A549 (cell line): ENCODE data around the gene RIT1. TPM values are rescaled to one million over a fixed set of nuclear protein-coding genes. Genes with fewer than 3 reads are reported as not detected.
A peak's percentile ranks its signal among the peaks of the same experiment; 100 is the strongest.

Source experiments
- ATAC-seq, 2 experiments: fragments of 200-7000 bp in 1 of 2; fragments of >200 bp in 1 of 2; cut with Nextera tagmentation in 1 of 2; cut with Tn5 transposase in 1 of 2; 3 replicates each; pipeline versions ENCODE4 v1.8.0 to v1.9.1; 2018 to 2020; ENCODE audit warnings: mild to moderate bottlenecking in 1 of 2, moderate library complexity in 1 of 2
- CTCF ChIA-PET: fragments of 300-600 bp; sonication (Branson Sonifier 250); formaldehyde crosslinking; extraction: SDS; loops from one replicate; lab custom pipeline; 2021; ENCODE audit warnings: antibody characterized with exemption, inconsistent platforms; lab: Yijun Ruan, JAX
- POLR2A ChIA-PET: fragments of 350-600 bp; formaldehyde crosslinking; extraction: SDS; loops from one replicate; lab custom pipeline; 2021; ENCODE audit warnings: antibody characterized with exemption, inconsistent platforms; lab: Yijun Ruan, JAX
- DNase-seq, 2 experiments: peaks; one replicate each; pipeline versions ENCODE4 v3.0.0 to v3.0.0-alpha.2; 2011 to 2016; ENCODE audit warnings: low read depth in 1 of 2, low spot score in 1 of 2
- FAIRE-seq: peaks from 2 replicates; lab custom pipeline; 2011; peaks lifted over from hg19 to GRCh38; lab: Jason Lieb, UNC
- H3K27ac ChIP-seq, 2 experiments: fragments of >200 bp; sonication (Bioruptor Twin); formaldehyde crosslinking; 3 replicates each; pipeline ENCODE4 v1.5.1; 2016 to 2017
- H3K4me1 ChIP-seq: fragments of >200 bp; sonication (Bioruptor Twin); formaldehyde crosslinking; 3 replicates; pipeline ENCODE4 v1.6.1; 2016
- H3K4me2 ChIP-seq: fragments of >200 bp; sonication (Bioruptor Twin); formaldehyde crosslinking; 3 replicates; pipeline ENCODE4 v1.6.1; 2016
- H3K4me3 ChIP-seq: fragments of >200 bp; sonication (Bioruptor Twin); formaldehyde crosslinking; 3 replicates; pipeline ENCODE4 v1.5.1; 2016
- H3K9me3 ChIP-seq: fragments of >200 bp; sonication (Bioruptor Twin); formaldehyde crosslinking; 3 replicates; pipeline ENCODE4 v1.6.1; 2016
- CEBPB ChIP-seq, 2 experiments: fragments of >200 bp in 1 of 2; sonication (Bioruptor Twin) in 1 of 2; formaldehyde crosslinking in 1 of 2; IDR thresholded peaks; 2 replicates each; pipeline ENCODE4 v1.6.1; 2012 to 2016
- CHD2 ChIP-seq: fragments of 150-350 bp; IDR thresholded peaks from 2 replicates; pipeline ENCODE4 v1.6.1; 2014; ENCODE audit warnings: low read length; ENCODE audit not compliant: partially characterized antibody
- EHF ChIP-seq: fragments of 250-450 bp; sonication (Bioruptor Pico); IDR thresholded peaks from 2 replicates; pipeline ENCODE4 v1.5.0; 2020; ENCODE audit warnings: mild to moderate bottlenecking
- ESRRA ChIP-seq: fragments of 150-350 bp; IDR thresholded peaks from 2 replicates; pipeline ENCODE4 v1.6.1; 2014; ENCODE audit warnings: mild to moderate bottlenecking, low read length, borderline replicate concordance
- FOSB ChIP-seq: fragments of 250-450 bp; sonication (Bioruptor Pico); IDR thresholded peaks from 2 replicates; pipeline ENCODE4 v1.5.0; 2020; ENCODE audit warnings: mild to moderate bottlenecking, moderate library complexity
- FOSL2 ChIP-seq, 2 experiments: fragments of 450-650 bp in 1 of 2; fragments of >200 bp in 1 of 2; sonication (Bioruptor Twin) in 1 of 2; formaldehyde crosslinking; IDR thresholded peaks; 2 replicates each; pipeline versions ENCODE4 v1.5.0 to v1.6.1; 2016 to 2020; ENCODE audit warnings: mild to moderate bottlenecking in 1 of 2, moderate library complexity in 1 of 2
- FOXS1 ChIP-seq: fragments of 250-450 bp; sonication (Bioruptor Pico); IDR thresholded peaks from 2 replicates; pipeline ENCODE4 v1.5.0; 2020; ENCODE audit warnings: mild to moderate bottlenecking, moderate library complexity
- HOXB13 ChIP-seq: fragments of 250-450 bp; sonication (Bioruptor Pico); IDR thresholded peaks from 2 replicates; pipeline ENCODE4 v1.5.0; 2020; ENCODE audit warnings: low read depth, mild to moderate bottlenecking, moderate library complexity
- JUN ChIP-seq, 2 experiments: fragments of >200 bp; sonication (Bioruptor Twin); formaldehyde crosslinking; IDR thresholded peaks; 2 replicates in 1 of 2; 3 replicates in 1 of 2; pipeline ENCODE4 v1.6.1; 2016 to 2017
- JUNB ChIP-seq: fragments of >200 bp; sonication (Bioruptor Twin); formaldehyde crosslinking; IDR thresholded peaks from 2 replicates; pipeline ENCODE4 v1.6.1; 2016
- MAFK ChIP-seq: fragments of 450-650 bp; IDR thresholded peaks from 2 replicates; pipeline ENCODE4 v1.6.1; 2014; ENCODE audit not compliant: partially characterized antibody
- NPAS2 ChIP-seq: fragments of 250-450 bp; sonication (Bioruptor Pico); IDR thresholded peaks from 2 replicates; pipeline ENCODE4 v1.8.0; 2022; ENCODE audit warnings: mild to moderate bottlenecking, moderate library complexity, borderline replicate concordance
- NR3C1 ChIP-seq: fragments of >200 bp; sonication (Bioruptor Twin); formaldehyde crosslinking; IDR thresholded peaks from 3 replicates; pipeline ENCODE4 v1.6.1; 2017
- POLR2A ChIP-seq: IDR thresholded peaks from 2 replicates; pipeline ENCODE4 v1.6.1; 2012; ENCODE audit warnings: mild to moderate bottlenecking, low read length
- RAD21 ChIP-seq, 2 experiments: fragments of >200 bp in 1 of 2; sonication (Bioruptor Twin) in 1 of 2; formaldehyde crosslinking in 1 of 2; IDR thresholded peaks in 1 of 2; conservative IDR thresholded peaks in 1 of 2; 2 replicates in 1 of 2; 3 replicates in 1 of 2; pipeline ENCODE4 v1.6.1; 2012 to 2018; ENCODE audit warnings: inconsistent platforms in 1 of 2
- RFX5 ChIP-seq: fragments of 450-650 bp; IDR thresholded peaks from 2 replicates; pipeline ENCODE4 v1.7.1; 2014; ENCODE audit warnings: antibody characterized with exemption, mild to moderate bottlenecking, moderate library complexity
- ZFP36 ChIP-seq: fragments of 450-650 bp; IDR thresholded peaks from 2 replicates; pipeline ENCODE4 v1.6.1; 2014; ENCODE audit warnings: borderline replicate concordance; ENCODE audit not compliant: partially characterized antibody
- ZNF302 ChIP-seq: fragments of 250-450 bp; sonication (Bioruptor Pico); IDR thresholded peaks from 2 replicates; pipeline ENCODE4 v1.9.0; 2021; ENCODE audit warnings: inconsistent platforms, mild to moderate bottlenecking, moderate library complexity
- ZSCAN20 ChIP-seq: fragments of 250-450 bp; sonication (Bioruptor Pico); IDR thresholded peaks from 2 replicates; pipeline ENCODE4 v1.8.0; 2022; ENCODE audit warnings: mild to moderate bottlenecking, moderate library complexity
- WGBS: methylation state at CpG from one replicate; pipeline ENCODE4 v1.1.6; 2017; ENCODE audit errors: missing lambda C conversion rate; 5-methylcytosine and 5-hydroxymethylcytosine counted together
- polyA plus RNA-seq, 4 experiments: library from polyadenylated mRNA; depleted of rRNA in 3 of 4; stranded (reverse); fragments of >200 nt; fragmentation: RNase III in 1 of 4; extraction: RNeasy Plus Mini Kit Qiagen cat#74134 plus additional on column Dnase treatment in 1 of 4; gene quantifications; 2 replicates in 3 of 4; 3 replicates in 1 of 4; pipeline ENCODE4 v1.2.3, GENCODE V29; 2011 to 2017
- TF ChIP-seq, protein P1 (sequence below): IDR thresholded peaks from 2 replicates; pipeline ENCODE4 v1.6.1; 2012
- TF ChIP-seq, protein P2 (sequence below): IDR thresholded peaks from 2 replicates; pipeline ENCODE4 v1.6.1; 2012
- TF ChIP-seq, protein P3 (sequence below): fragments of 150-350 bp; IDR thresholded peaks from 2 replicates; pipeline ENCODE4 v1.6.1; 2014; ENCODE audit warnings: low read depth, mild to moderate bottlenecking, low read length
- TF ChIP-seq, protein P4 (sequence below): fragments of 250-450 bp; sonication (Bioruptor Pico); IDR thresholded peaks from 2 replicates; pipeline ENCODE4 v1.5.0; 2020; ENCODE audit warnings: low read depth, mild to moderate bottlenecking, moderate library complexity
- TF ChIP-seq, protein P5 (sequence below): fragments of >200 bp; sonication (Bioruptor Twin); formaldehyde crosslinking; IDR thresholded peaks from 2 replicates; pipeline ENCODE4 v1.6.1; 2016
- TF ChIP-seq, protein P6 (sequence below): fragments of 450-650 bp; IDR thresholded peaks from 2 replicates; pipeline ENCODE4 v1.6.1; 2014; ENCODE audit warnings: antibody characterized with exemption

The RIT1 gene
- polyA plus RNA-seq, 2 of the 4 experiments (the other 2 are of a cell fraction), result 23.6 to 51.9 TPM

DNA sequence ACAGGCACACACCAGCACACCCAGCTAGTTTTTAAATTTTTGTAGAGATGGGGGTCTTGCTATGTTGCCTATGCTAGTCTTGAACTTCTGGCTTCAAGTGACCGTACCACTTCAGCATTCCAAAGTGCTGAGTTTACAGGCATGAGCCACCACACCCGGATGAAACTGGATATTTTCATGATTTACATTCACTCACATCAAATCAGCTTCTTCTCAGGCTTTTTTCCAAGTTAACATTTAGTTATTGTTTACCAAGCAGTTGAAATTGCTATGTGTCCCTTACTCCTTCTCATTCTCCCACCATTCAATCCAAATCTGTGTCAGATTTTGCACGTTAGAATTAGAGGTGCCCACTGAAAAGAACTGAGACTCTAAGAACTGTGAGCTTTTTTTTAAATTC lies 18.4 kb downstream of the RIT1 start:
- Histone ChIP-seq H3K4me1 (peaks cover 36% of the 10 kb centered on the region), H3K27ac (peak overlapping the region; percentile 69 to 85), H3K9me3 (no peaks in the 10 kb centered on the region), H3K4me2 (peak overlapping the region; percentile 63), H3K4me3 (no peak overlapping the region)
- ATAC-seq (peak; percentile 62 to 73; a peak in 5 of 6 replicates), DNase-seq (peak; percentile 35 to 76), FAIRE-seq (peak; percentile 13)
- CTCF ChIA-PET, result interaction anchor here (0.9 to 1.4 kb wide), 3 partner anchors 10 to 96 kb away, joined by 3 read pairs; no protein-coding TSS in a partner anchor
- TF ChIP-seq, protein P1, sequence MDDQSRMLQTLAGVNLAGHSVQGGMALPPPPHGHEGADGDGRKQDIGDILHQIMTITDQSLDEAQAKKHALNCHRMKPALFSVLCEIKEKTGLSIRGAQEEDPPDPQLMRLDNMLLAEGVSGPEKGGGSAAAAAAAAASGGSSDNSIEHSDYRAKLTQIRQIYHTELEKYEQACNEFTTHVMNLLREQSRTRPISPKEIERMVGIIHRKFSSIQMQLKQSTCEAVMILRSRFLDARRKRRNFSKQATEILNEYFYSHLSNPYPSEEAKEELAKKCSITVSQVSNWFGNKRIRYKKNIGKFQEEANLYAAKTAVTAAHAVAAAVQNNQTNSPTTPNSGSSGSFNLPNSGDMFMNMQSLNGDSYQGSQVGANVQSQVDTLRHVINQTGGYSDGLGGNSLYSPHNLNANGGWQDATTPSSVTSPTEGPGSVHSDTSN, result no peak
- TF ChIP-seq, protein P2, sequence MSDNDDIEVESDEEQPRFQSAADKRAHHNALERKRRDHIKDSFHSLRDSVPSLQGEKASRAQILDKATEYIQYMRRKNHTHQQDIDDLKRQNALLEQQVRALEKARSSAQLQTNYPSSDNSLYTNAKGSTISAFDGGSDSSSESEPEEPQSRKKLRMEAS, result peak; percentile 26; the same call in 1 of the 2 replicates
- TF ChIP-seq ZFP36, result no peak
- TF ChIP-seq, protein P3, sequence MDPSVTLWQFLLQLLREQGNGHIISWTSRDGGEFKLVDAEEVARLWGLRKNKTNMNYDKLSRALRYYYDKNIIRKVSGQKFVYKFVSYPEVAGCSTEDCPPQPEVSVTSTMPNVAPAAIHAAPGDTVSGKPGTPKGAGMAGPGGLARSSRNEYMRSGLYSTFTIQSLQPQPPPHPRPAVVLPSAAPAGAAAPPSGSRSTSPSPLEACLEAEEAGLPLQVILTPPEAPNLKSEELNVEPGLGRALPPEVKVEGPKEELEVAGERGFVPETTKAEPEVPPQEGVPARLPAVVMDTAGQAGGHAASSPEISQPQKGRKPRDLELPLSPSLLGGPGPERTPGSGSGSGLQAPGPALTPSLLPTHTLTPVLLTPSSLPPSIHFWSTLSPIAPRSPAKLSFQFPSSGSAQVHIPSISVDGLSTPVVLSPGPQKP, result no peak
- peak; percentile 29 for TF ChIP-seq MAFK
- TF ChIP-seq, protein P4, sequence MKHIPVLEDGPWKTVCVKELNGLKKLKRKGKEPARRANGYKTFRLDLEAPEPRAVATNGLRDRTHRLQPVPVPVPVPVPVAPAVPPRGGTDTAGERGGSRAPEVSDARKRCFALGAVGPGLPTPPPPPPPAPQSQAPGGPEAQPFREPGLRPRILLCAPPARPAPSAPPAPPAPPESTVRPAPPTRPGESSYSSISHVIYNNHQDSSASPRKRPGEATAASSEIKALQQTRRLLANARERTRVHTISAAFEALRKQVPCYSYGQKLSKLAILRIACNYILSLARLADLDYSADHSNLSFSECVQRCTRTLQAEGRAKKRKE (CRISPR knock-in tag), result no peak
- TF ChIP-seq CEBPB (IDR thresholded peaks at IDR 0.05), result no peak
- no peak for TF ChIP-seq CHD2
- TF ChIP-seq, protein P5, sequence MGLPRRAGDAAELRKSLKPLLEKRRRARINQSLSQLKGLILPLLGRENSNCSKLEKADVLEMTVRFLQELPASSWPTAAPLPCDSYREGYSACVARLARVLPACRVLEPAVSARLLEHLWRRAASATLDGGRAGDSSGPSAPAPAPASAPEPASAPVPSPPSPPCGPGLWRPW, result no peak
- TF ChIP-seq NPAS2 (CRISPR knock-in tag), result no peak
- TF ChIP-seq FOSL2 (IDR thresholded peaks at IDR 0.05), result no peak
- TF ChIP-seq FOSL2 (CRISPR knock-in tag; IDR thresholded peaks at IDR 0.05), result peak; percentile 56
- TF ChIP-seq ZNF302 (CRISPR knock-in tag), result no peak
- WGBS, result 0% methylated on average over 3 of the region's 3 CpGs
- POLR2A ChIA-PET, result interaction anchor here (0.7 to 1.2 kb wide), 2 partner anchors 9 to 12 kb away, joined by 3 to 4 read pairs; no protein-coding TSS in a partner anchor

DNA sequence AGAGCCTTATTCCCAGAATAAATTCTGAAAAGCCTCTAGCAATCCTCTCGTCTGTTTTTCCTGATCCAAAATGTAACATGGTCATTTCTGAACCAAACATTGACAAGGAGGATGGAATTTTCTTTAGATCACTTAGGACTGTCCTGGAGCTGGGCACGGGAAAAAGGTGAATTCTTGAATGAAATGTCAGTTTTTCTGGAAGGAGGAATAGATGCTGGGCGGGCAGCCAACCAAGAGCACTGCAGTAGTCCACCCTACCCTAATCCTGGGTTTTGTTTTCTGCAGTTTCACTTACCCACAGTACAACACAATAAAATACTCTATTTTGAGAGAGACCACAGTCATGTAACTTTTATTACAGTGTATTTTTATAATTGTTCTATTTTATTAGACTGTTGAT lies 20.9 kb downstream of the RIT1 start:
- FAIRE-seq (no peak), DNase-seq (no peak), ATAC-seq (no peak)
- POLR2A ChIA-PET, result no interaction called here
- no peak overlapping the region for H3K4me3 ChIP-seq
- H3K9me3 ChIP-seq, result no peaks in the 10 kb centered on the region
- H3K27ac ChIP-seq, result peak overlapping the region in 1 of 2 experiments; percentile 40; a peak in 2 of 6 replicates
- peak overlapping the region; percentile 6; the same call in 1 of the 3 replicates for H3K4me2 ChIP-seq
- CTCF ChIA-PET, result interaction anchor here (1.1 kb wide), 2 partner anchors 161 to 176 kb away, joined by 3 to 4 read pairs; no protein-coding TSS in a partner anchor
- 44% methylated on average over 3 of the region's 3 CpGs for WGBS
- TF ChIP-seq RAD21 (conservative IDR thresholded peaks at IDR 0.05 in 1 of 2, IDR thresholded peaks at IDR 0.05 in 1 of 2) (no peak), NR3C1 (no peak), CHD2 (no peak), ZSCAN20 (no peak), FOXS1 (CRISPR knock-in tag) (no peak), JUN (IDR thresholded peaks at IDR 0.05) (no peak), JUNB (no peak), RFX5 (no peak), CEBPB (IDR thresholded peaks at IDR 0.05) (no peak), FOSB (CRISPR knock-in tag) (no peak), ESRRA (no peak), POLR2A (no peak), HOXB13 (CRISPR knock-in tag) (no peak), EHF (CRISPR knock-in tag) (no peak)
- TF ChIP-seq, protein P4 (CRISPR knock-in tag), result no peak
- TF ChIP-seq, protein P6, sequence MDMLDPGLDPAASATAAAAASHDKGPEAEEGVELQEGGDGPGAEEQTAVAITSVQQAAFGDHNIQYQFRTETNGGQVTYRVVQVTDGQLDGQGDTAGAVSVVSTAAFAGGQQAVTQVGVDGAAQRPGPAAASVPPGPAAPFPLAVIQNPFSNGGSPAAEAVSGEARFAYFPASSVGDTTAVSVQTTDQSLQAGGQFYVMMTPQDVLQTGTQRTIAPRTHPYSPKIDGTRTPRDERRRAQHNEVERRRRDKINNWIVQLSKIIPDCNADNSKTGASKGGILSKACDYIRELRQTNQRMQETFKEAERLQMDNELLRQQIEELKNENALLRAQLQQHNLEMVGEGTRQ, result no peak
- peaks cover 36% of the 10 kb centered on the region for H3K4me1 ChIP-seq
